GM20000 (cell line): ENCODE measurements around the gene NDUFAF5.

Experiments used
- DNase-seq: peaks from one replicate; pipeline ENCODE4 v3.0.0; 2012; ENCODE audit warnings: low spot score
- TF ChIP-seq, protein P1 (sequence below): IDR thresholded peaks from 2 replicates; pipeline ENCODE4 v1.5.1; 2012; ENCODE audit warnings: mild to moderate bottlenecking, control low read depth; ENCODE audit errors: extremely low read depth, missing control alignments

NDUFAF5 gene

DNA sequence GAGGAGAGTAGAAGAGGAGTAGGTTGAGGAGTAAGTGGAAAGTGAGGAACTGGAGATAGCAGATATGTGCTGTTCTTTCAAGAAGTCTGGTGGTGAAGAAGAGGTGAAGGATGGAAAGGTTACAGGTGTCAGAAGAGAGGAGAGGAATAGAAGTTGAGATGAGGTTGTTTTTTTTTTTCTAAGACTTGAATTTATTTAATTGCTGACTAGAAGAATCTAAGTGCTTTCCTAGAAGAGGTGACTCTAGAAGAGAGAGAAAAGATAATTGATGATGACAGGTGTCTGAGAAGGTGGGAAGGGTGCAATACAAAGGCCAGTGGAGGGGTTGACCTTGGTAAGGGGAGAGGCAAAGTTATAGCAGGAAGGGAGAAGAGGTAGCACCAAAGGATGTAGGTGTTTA lies 25.6 kb downstream of the NDUFAF5 start:
- no peak for DNase-seq
- TF ChIP-seq, protein P1, sequence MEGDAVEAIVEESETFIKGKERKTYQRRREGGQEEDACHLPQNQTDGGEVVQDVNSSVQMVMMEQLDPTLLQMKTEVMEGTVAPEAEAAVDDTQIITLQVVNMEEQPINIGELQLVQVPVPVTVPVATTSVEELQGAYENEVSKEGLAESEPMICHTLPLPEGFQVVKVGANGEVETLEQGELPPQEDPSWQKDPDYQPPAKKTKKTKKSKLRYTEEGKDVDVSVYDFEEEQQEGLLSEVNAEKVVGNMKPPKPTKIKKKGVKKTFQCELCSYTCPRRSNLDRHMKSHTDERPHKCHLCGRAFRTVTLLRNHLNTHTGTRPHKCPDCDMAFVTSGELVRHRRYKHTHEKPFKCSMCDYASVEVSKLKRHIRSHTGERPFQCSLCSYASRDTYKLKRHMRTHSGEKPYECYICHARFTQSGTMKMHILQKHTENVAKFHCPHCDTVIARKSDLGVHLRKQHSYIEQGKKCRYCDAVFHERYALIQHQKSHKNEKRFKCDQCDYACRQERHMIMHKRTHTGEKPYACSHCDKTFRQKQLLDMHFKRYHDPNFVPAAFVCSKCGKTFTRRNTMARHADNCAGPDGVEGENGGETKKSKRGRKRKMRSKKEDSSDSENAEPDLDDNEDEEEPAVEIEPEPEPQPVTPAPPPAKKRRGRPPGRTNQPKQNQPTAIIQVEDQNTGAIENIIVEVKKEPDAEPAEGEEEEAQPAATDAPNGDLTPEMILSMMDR = no peak

DNA sequence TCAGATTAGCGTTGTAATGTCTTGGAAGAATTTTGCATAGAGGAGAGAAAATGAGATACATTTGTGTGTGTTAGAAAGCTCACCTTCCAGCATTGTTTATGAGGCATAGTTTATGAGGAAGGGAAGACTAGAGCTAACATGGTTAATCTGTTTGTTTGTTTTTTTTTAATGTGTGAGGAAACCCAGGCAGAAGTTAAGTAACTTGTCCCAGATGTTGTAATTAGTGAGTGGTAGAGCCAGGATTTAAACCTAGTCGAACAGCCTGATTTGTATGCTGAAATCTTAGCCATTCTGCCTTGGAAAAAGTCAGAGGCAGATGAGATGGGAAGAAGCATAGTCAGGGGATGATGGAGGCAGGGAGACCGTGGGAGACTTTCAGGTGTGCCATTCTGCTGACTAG lies 29.1 kb downstream of the NDUFAF5 start:
- no peak for DNase-seq
- TF ChIP-seq, protein P1 = no peak

DNA sequence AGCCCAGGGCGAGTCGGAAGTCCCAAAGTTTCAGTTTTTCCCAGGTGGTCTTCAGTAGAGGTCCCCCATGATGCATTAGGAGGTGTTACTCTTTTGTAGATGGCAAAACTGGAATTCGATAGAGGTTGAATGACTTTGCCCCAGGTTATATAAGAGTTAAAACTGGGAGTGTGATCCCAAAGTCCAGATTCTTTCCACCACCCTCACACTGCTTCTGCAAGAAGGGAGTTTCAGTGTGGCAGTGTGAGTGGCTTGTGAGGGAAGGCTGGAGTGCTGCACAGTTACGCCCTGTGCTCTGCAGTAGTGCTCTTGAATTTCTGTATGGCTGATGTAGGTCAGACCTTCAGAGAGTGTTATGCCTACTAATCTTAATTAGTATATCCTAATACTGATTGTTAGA lies 29.8 kb downstream of the NDUFAF5 start:
- TF ChIP-seq, protein P1 = no peak

DNA sequence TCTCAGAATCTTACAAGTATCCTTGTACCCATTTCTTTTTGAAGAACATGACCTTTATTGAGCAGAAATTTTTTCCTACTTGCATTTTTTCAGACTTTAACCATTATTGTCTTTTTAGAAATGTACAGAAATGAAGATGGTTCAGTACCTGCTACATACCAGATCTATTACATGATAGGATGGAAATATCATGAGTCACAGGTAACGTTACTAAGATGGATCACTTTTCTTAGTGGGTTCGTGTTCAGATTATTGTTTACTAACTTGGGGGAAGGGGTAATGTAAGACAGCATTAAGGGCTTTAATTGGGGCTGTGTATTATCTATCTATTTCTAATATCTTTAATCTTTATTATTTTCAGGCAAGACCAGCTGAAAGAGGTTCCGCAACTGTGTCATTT lies 31.9 kb downstream of the NDUFAF5 start:
- TF ChIP-seq, protein P1 = no peak
- no peak for DNase-seq

More for the DNA sequence above, 29.8 kb downstream of the NDUFAF5 start:
- DNase-seq = no peak

- TF ChIP-seq, protein P1 = no peak
- no peak for DNase-seq
Measured at GRCh38 chr20:13817342-13817741, 32.5 kb downstream of the NDUFAF5 start.

- TF ChIP-seq, protein P1 = peak; percentile 16
- DNase-seq = peak; percentile 58
Measured at GRCh38 chr20:13819885-13820645, 35.2 kb downstream of the NDUFAF5 start.

DNA sequence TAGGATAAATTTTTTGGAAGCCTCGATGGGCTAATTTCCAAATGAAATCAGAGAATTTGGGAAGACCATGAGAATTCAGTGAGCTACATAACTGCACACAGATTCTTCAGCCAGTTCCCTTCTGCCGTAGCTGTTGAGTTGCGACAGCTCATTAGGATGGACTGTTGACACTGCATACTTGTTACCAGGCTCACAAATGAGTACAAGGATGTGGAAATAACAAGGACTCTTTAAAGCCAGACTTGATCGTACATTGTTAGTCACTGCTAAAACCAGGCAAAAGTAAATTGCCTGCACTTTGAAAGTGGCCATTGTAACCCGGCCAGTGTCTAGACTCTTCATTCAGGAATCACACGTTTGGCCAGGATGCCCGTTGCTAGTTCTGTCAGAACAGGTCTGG lies 37.0 kb downstream of the NDUFAF5 start:
- no peak for DNase-seq
- TF ChIP-seq, protein P1 = no peak
